COLO668 (cell line): Measurements from ENCODE around the gene OGDHL.
"Not testable (repeated sequence)": the region's sequence is repeated elsewhere in the genome, so short reads cannot be mapped to it uniquely, and the experiment has no call there.

Experiments used
- DNase-seq: peaks from one replicate; lab custom pipeline; 2025; ENCODE audit not compliant: unreplicated experiment; lab: John Stamatoyannopoulos, UW

OGDHL gene

DNA sequence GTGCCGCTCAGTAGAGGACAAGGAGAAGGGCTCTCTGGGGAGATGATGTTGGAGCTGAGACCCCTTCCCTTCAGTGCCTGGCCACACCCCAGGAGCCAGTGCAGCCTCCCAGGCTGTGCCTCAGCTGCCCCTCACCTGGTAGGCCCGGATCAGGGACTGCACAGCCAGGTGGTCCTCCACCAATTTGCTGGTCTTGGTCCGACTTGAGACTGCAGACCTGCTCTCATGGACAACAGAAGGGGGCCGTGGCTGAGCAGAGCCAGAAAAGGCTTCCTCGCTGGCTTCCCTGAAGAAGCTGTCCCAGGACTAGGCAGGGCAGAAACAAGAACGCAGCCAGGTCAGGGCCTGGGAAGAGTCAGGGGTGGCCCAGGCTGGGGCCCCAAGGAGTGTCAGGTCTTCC lies 5.5 kb downstream of the OGDHL start:
- DNase-seq: no peak

- DNase-seq: no peak
Observed at GRCh38 chr10:49756031-49756430, 6.1 kb downstream of the OGDHL start.

GRCh38 chr10:49754951-49755350 lies 7.2 kb downstream of the OGDHL start:
- not testable (repeated sequence) for DNase-seq

DNA sequence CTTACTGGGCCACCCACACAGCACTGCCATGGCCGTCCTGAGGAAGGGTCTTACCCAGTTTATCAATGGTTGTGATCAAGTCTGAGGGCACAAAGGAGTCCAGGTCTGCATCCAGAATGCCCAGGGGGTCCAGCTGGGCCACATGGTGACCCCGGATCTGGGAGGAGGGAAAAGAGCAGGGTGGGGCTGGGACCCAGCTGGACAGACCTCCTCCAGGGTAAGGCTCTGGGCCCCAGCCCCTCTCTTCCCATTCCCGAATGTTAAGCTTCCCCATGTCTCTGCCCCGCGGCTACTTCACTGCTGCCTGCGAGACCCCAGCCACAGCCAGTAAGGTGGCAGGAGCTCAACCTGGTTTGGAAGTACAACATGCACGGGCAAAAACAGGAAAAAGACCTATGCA lies 9.5 kb downstream of the OGDHL start:
- DNase-seq: no peak

DNA sequence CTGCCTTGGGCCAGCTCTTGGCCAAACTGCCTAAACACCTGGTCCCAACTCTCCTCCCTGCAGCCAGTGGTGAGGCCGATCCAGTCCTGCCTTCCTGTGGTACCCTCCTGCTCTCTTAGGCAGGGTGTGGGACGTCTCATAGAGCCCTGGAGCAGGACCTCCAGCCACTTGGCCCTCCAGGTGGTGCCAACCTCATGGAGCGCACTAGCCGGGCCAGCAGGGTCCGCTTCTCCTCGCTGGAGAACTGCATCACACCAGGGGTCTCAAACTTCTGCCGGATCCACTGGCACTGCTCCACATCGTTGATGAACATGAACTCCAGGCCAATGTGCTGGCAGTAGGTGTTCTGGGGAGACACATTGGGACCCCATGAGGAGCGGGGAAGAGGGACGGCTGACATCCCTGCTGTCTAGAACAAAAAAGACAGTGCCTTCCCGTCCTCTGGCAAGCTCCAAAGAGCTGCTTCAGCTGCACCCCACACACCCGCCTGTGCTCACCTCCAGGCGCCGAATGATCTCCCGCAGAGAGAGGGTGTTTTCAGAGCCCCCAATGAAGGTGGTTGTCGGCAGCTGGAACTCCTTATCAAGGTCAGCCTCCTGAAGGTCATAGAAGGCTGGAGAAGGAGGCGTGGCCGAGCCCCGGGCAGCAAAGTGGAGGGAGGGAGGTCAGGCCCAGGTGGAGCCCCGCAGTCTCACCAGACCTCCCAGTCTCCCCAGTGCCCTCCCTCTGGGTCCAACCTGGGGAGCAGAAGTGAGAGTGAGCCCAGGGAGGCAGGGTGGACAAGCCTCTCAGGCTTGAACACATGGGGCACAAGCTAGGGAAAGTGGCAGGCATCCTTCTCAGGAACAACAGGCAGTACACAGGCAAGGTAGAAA lies 10.2 kb downstream of the OGDHL start:
- no peak for DNase-seq

DNA sequence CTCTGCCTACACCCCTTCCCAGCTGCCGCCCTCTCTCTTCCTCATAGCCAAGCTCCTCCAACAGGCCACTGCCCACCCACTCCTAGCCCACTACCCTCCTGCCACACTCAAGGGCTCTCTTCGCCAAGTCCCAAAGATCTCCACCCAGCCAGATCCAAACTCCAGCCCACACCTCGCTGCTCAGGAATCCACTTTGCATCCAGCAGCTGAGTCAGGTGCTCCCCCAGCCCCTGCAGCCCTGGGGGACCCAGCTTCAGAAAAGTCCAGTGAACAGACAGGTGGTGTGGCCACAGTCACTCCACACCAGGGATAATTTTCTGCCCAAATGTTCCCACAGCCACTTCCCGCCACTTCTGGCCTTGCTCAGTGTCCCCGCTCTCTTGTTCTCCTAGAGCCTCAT lies 10.9 kb downstream of the OGDHL start:
- no peak for DNase-seq

GRCh38 chr10:49750546-49750945 lies 11.6 kb downstream of the OGDHL start:
- no peak for DNase-seq

- DNase-seq: no peak
Observed at GRCh38 chr10:49749556-49750491, 12.3 kb downstream of the OGDHL start.

- DNase-seq: no peak
Observed at GRCh38 chr10:49749144-49749543, 13.0 kb downstream of the OGDHL start.

- DNase-seq: no peak
Observed at GRCh38 chr10:49748006-49748405, 14.1 kb downstream of the OGDHL start.

DNA sequence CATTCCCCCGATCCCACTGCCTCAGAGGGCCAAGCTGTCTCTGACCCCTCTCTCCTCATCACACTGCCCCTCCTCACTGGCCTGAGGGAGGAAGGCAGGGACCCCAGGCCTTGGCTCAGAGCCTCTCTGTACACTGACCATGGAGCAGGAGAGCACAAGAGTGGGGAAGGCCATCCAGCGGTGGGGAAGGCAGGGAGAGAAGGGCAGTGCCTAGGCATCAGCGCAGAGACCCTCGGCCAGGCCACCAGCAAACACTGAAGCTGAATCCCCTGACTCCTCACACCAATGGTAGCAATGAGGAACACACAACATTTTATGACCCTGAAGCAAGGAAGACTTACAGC lies 14.8 kb downstream of the OGDHL start:
- no peak for DNase-seq

DNA sequence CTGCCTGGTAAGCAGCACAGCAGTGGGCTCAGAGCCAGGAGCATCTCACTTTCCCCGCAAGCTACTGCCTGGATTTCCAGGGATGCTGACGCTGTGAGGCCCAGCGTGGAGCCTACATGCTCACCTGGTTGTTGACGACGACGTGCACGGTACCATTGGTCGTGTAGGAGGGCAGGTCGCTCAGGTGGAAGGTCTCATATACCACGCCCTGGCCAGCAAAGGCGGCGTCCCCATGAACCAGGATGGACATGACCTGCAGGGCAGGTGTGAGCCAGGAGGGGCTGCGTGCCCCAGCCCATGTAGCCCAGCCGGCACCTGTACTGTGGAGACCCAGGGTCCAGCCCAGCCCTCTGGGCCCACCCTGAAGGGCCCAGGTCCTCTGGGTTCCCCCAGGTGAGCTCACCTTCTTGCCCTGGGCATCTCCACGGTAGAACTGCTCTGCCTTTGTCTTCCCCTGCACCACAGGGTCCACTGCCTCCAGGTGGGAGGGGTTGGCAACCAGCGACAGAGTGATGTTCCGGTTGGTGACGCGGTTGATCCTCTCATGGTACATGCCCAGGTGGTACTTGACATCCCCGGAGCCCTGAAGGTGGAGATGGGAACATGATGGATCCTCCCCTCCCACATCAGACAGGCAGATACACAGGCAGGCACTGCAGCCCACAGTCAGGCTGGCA lies 15.4 kb downstream of the OGDHL start:
- DNase-seq: no peak

- DNase-seq: no peak
Observed at GRCh38 chr10:49745756-49746155, 16.4 kb downstream of the OGDHL start.

- no peak for DNase-seq
Observed at GRCh38 chr10:49744924-49745605, 17.1 kb downstream of the OGDHL start.

- DNase-seq: no peak
Observed at GRCh38 chr10:49744091-49744685, 17.9 kb downstream of the OGDHL start.

GRCh38 chr10:49743464-49744075 lies 18.6 kb downstream of the OGDHL start:
- no peak for DNase-seq

DNA sequence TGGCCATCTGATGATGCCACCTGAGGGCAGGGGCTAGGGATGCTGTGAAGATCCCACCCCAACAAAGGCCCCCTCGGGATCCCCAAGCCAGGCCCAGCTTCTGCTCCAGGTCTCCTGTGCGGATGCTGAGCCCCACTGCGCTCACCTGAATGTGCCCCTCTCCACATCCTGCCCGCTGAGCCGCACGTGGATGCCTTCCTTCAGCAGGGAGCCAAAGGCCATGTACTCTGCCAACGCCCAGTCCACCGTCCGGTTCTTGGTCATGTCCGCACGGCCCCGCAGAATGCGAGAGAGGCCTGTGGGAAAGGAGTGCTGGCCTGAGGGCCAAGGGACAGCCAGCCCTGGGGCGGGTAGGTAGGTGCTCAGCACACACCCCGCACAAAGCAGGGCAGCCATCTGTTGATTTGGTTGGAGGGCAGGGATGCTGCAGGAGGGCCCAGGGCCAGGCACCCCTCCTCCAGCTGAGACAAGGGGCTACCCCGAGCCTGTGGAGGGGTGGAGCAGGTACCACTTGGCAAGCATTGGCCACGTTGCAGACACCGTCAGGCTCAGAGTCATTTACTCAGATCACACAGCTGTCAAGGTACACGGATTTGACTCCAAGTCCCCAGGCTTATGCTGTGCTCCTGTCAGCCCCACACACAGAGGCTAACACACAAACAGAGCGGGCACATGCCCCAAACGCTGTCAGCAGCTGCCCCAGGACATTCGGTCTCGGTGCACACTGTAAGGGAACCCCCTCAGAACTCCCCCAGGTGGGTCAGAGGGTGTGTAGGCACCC lies 19.2 kb downstream of the OGDHL start:
- DNase-seq: no peak

GRCh38 chr10:49741108-49741995 lies 20.8 kb downstream of the OGDHL start:
- no peak for DNase-seq
